GM21723 (cell line): Measurements from ENCODE around the gene ST6GALNAC1.

ENCODE experiments used
- ATAC-seq: cut with Tn5 transposase; IDR thresholded peaks from one replicate; pipeline ENCODE4 v1.9.1; 2021; ENCODE audit warnings: mild to moderate bottlenecking, moderate library complexity; ENCODE audit not compliant: unreplicated experiment

The ST6GALNAC1 gene

GRCh38 chr17:76677406-76677805, 33.8 kb upstream of the ST6GALNAC1 start:
- no peak for ATAC-seq

- no peak for ATAC-seq
Observed at GRCh38 chr17:76676629-76677028, 33.1 kb upstream of the ST6GALNAC1 start.

GRCh38 chr17:76675648-76676047, 32.1 kb upstream of the ST6GALNAC1 start:
- ATAC-seq = no peak

GRCh38 chr17:76674600-76674999, 31.0 kb upstream of the ST6GALNAC1 start:
- ATAC-seq = no peak

GRCh38 chr17:76673729-76674128, 30.2 kb upstream of the ST6GALNAC1 start:
- ATAC-seq = no peak

- ATAC-seq = no peak
Observed at GRCh38 chr17:76672892-76673291, 29.3 kb upstream of the ST6GALNAC1 start.

- no peak for ATAC-seq
Observed at GRCh38 chr17:76672270-76672851, 28.8 kb upstream of the ST6GALNAC1 start.

GRCh38 chr17:76671912-76672262, 28.3 kb upstream of the ST6GALNAC1 start:
- ATAC-seq = no peak

GRCh38 chr17:76671123-76671911, 27.8 kb upstream of the ST6GALNAC1 start:
- peak; percentile 97 for ATAC-seq

- no peak for ATAC-seq
Observed at GRCh38 chr17:76670718-76671122, 27.2 kb upstream of the ST6GALNAC1 start.

GRCh38 chr17:76670020-76670717, 26.6 kb upstream of the ST6GALNAC1 start:
- ATAC-seq = no peak

- no peak for ATAC-seq
Observed at GRCh38 chr17:76667786-76668453, 24.4 kb upstream of the ST6GALNAC1 start.

GRCh38 chr17:76667491-76667755, 23.9 kb upstream of the ST6GALNAC1 start:
- no peak for ATAC-seq

GRCh38 chr17:76660656-76661042, 17.1 kb upstream of the ST6GALNAC1 start:
- ATAC-seq = no peak

GRCh38 chr17:76659928-76660655, 16.5 kb upstream of the ST6GALNAC1 start:
- no peak for ATAC-seq

GRCh38 chr17:76658242-76658662, 14.7 kb upstream of the ST6GALNAC1 start:
- ATAC-seq = no peak

GRCh38 chr17:76657505-76658241, 14.1 kb upstream of the ST6GALNAC1 start:
- no peak for ATAC-seq

GRCh38 chr17:76654408-76654807, 10.9 kb upstream of the ST6GALNAC1 start:
- no peak for ATAC-seq

GRCh38 chr17:76650504-76650903, 6.9 kb upstream of the ST6GALNAC1 start:
- no peak for ATAC-seq

- ATAC-seq = no peak
Observed at GRCh38 chr17:76646712-76647111, 3.2 kb upstream of the ST6GALNAC1 start.
